HCT116 (cell line): ENCODE measurements around the gene PRMT7. TPM values are rescaled to one million over a fixed set of nuclear protein-coding genes. Genes with fewer than 3 reads are reported as not detected.
A peak's percentile ranks its signal among the peaks of the same experiment; 100 is the strongest.

Experiments
- ATAC-seq: fragments of 200-7000 bp; cut with Tn5 transposase; 2 replicates; pipeline ENCODE4 v1.9.1; 2020; ENCODE audit warnings: mild to moderate bottlenecking, moderate library complexity
- BruUV-seq: library from RNA; stranded (reverse); fragments of 400-500 nt; replicated peaks from 2 replicates; lab custom pipeline; 2021; lab: Mats Ljungman, UMichigan
- CTCF ChIA-PET: fragments of 300-600 bp; sonication (Branson Sonifier 250); formaldehyde crosslinking; loops from one replicate; lab custom pipeline; 2021; ENCODE audit warnings: antibody characterized with exemption; lab: Charles Lee
- POLR2A ChIA-PET: fragments of 300-600, 350-600 bp; sonication (Branson Sonifier 250); formaldehyde crosslinking; loops from one replicate; lab custom pipeline; 2021; ENCODE audit warnings: antibody characterized with exemption; lab: Charles Lee
- RAD21 ChIA-PET, 2 experiments: fragments of 300-600 bp; sonication (Branson Sonifier 250); formaldehyde crosslinking; loops; one replicate each; lab custom pipeline; 2023; ENCODE audit warnings: low total read pairs in 2 of 2; ENCODE audit not compliant: uncharacterized antibody in 2 of 2, unreplicated experiment in 2 of 2, low non-redundant PET in 1 of 2; lab: Charles Lee
- DNase-seq: peaks from one replicate; pipeline ENCODE4 v3.0.0-alpha.2; 2010; ENCODE audit warnings: low read depth, low spot score
- H2AFZ ChIP-seq: fragments of 200-600 bp; shearing (Covaris generic), sonication (generic); 2 replicates; pipeline ENCODE4 v1.6.1; 2017; ENCODE audit warnings: low read depth, mixed run types, mixed read lengths, antibody characterized with exemption, low read length; ENCODE audit not compliant: poor library complexity, severe bottlenecking
- H3K27ac ChIP-seq: 2 replicates; pipeline ENCODE4 v1.5.1; 2012; ENCODE audit warnings: low read depth, low read length
- H3K27me3 ChIP-seq: fragments of 200-600 bp; sonication (generic); 2 replicates; pipeline ENCODE4 v1.6.1; 2016; ENCODE audit warnings: mixed run types, low read length, mixed read lengths; ENCODE audit not compliant: insufficient read depth
- H3K36me3 ChIP-seq, 2 experiments: fragments of 200-500 bp in 1 of 2; fragments of 200-600 bp in 1 of 2; sonication (Bioruptor generic) in 1 of 2; sonication (generic) in 1 of 2; 2 replicates each; pipeline versions ENCODE4 v1.5.1 to v1.6.1; 2014 to 2016; ENCODE audit warnings: low read length in 2 of 2, inconsistent platforms in 1 of 2, mixed read lengths in 1 of 2, mixed run types in 1 of 2; ENCODE audit not compliant: insufficient read depth in 2 of 2, control insufficient read depth in 1 of 2
- H3K4me1 ChIP-seq, 2 experiments: fragments of 200-600 bp in 1 of 2; sonication (generic) in 1 of 2; 2 replicates each; pipeline versions ENCODE4 v1.5.1 to v1.6.1; 2012 to 2017; ENCODE audit warnings: low read length in 2 of 2, inconsistent platforms in 1 of 2, mild to moderate bottlenecking in 1 of 2, mixed read lengths in 1 of 2, mixed run types in 1 of 2, moderate library complexity in 1 of 2; ENCODE audit not compliant: insufficient read depth in 2 of 2, control insufficient read depth in 1 of 2
- H3K4me2 ChIP-seq: fragments of 200-600 bp; sonication (generic); 2 replicates; pipeline ENCODE4 v1.6.1; 2017; ENCODE audit warnings: mixed run types, low read length, mixed read lengths
- H3K4me3 ChIP-seq, 2 experiments: fragments of 200-600 bp in 1 of 2; sonication (generic) in 1 of 2; replicated peaks in 1 of 2; 2 replicates each; pipeline ENCODE4 v1.5.1; 2011 to 2016; ENCODE audit warnings: low read length in 2 of 2, control low read depth in 1 of 2, low read depth in 1 of 2, mild to moderate bottlenecking in 1 of 2, mixed read lengths in 1 of 2, mixed run types in 1 of 2
- H3K79me2 ChIP-seq: fragments of 200-600 bp; sonication (generic); 2 replicates; pipeline ENCODE4 v1.6.1; 2017; ENCODE audit warnings: mild to moderate bottlenecking, mixed run types, low read length, moderate library complexity, mixed read lengths; ENCODE audit not compliant: insufficient read depth
- H3K9ac ChIP-seq: fragments of 200-600 bp; sonication (generic); 2 replicates; pipeline ENCODE4 v1.6.1; 2016; ENCODE audit warnings: low read length, mixed read lengths
- H3K9me2 ChIP-seq: fragments of 200-600 bp; sonication (generic), shearing (Covaris generic); 2 replicates; pipeline ENCODE4 v1.6.1; 2017; ENCODE audit warnings: mixed run types, mild to moderate bottlenecking, moderate library complexity; ENCODE audit not compliant: insufficient read depth
- H3K9me3 ChIP-seq, 2 experiments: fragments of 200-500 bp in 1 of 2; fragments of 200-600 bp in 1 of 2; sonication (Bioruptor generic) in 1 of 2; sonication (generic) in 1 of 2; 2 replicates each; pipeline ENCODE4 v1.6.1; 2014 to 2017; ENCODE audit warnings: low read length in 2 of 2, mixed read lengths in 2 of 2, inconsistent platforms in 1 of 2, low read depth in 1 of 2, mild to moderate bottlenecking in 1 of 2, mixed run types in 1 of 2, moderate library complexity in 1 of 2; ENCODE audit not compliant: control insufficient read depth in 1 of 2, insufficient read depth in 1 of 2
- H4K20me1 ChIP-seq: fragments of 200-600 bp; sonication (generic), shearing (Covaris generic); 2 replicates; pipeline ENCODE4 v1.6.1; 2017; ENCODE audit warnings: mixed run types, mild to moderate bottlenecking, moderate library complexity; ENCODE audit not compliant: insufficient read depth
- CBX3 ChIP-seq: IDR thresholded peaks from 2 replicates; pipeline ENCODE4 v1.6.1; 2012; ENCODE audit warnings: low read depth
- EGR1 ChIP-seq: IDR thresholded peaks from 2 replicates; pipeline ENCODE4 v1.6.1; 2012; ENCODE audit warnings: low read depth
- FOSL1 ChIP-seq: IDR thresholded peaks from 2 replicates; pipeline ENCODE4 v1.6.1; 2012; ENCODE audit warnings: low read depth
- JUND ChIP-seq: IDR thresholded peaks from 2 replicates; pipeline ENCODE4 v1.6.1; 2012
- POLR2AphosphoS5 ChIP-seq: IDR thresholded peaks from 2 replicates; pipeline ENCODE4 v1.6.1; 2011; ENCODE audit warnings: mild to moderate bottlenecking, low read depth, low read length, moderate library complexity
- SP1 ChIP-seq: IDR thresholded peaks from 2 replicates; pipeline ENCODE4 v1.6.1; 2012; ENCODE audit warnings: low read depth
- TCF7L2 ChIP-seq: IDR thresholded peaks from 2 replicates; pipeline ENCODE4 v1.7.0; 2011; ENCODE audit warnings: borderline replicate concordance, inconsistent platforms; ENCODE audit not compliant: insufficient read depth, insufficient read length; ENCODE audit errors: extremely low read depth
- YY1 ChIP-seq: IDR thresholded peaks from 2 replicates; pipeline ENCODE4 v1.6.1; 2011; ENCODE audit warnings: low read length, low read depth, moderate library complexity, mild to moderate bottlenecking; ENCODE audit not compliant: insufficient replicate concordance; ENCODE audit errors: extremely low read depth
- ZNF274 ChIP-seq: fragments of 200-500 bp; sonication (Bioruptor generic); IDR thresholded peaks from 2 replicates; pipeline ENCODE4 v1.6.1; 2014; ENCODE audit warnings: mild to moderate bottlenecking, low read depth, low read length, inconsistent platforms
- intact Hi-C: fragments of 100-400 bp; cut with micrococcal nuclease; formaldehyde crosslinking; loops from 2 replicates; pipeline ENCODE4 v1.10.0; 2022
- total RNA-seq: library from RNA; stranded (reverse); gene quantifications from one replicate; pipeline ENCODE4 v1.2.1, GENCODE V29; 2021; ENCODE audit not compliant: unreplicated experiment
- TF ChIP-seq, protein P1 (sequence below), 3 experiments: fragments of 200-600 bp in 1 of 3; sonication (generic) in 1 of 3; IDR thresholded peaks in 2 of 3; conservative IDR thresholded peaks in 1 of 3; 2 replicates each; pipeline ENCODE4 v1.5.1; 2012 to 2017; ENCODE audit warnings: low read depth in 2 of 3, low read length in 2 of 3, antibody characterized with exemption in 1 of 3, borderline replicate concordance in 1 of 3, control low read depth in 1 of 3, mild to moderate bottlenecking in 1 of 3, mixed read lengths in 1 of 3, mixed run types in 1 of 3, moderate library complexity in 1 of 3; ENCODE audit not compliant: insufficient read depth in 1 of 3
- TF ChIP-seq, protein P2 (sequence below): IDR thresholded peaks from 2 replicates; pipeline ENCODE4 v1.6.1; 2012; ENCODE audit warnings: low read depth

The PRMT7 gene
- total RNA-seq, 1 experiment from 2014 or later = 34.4 TPM

DNA sequence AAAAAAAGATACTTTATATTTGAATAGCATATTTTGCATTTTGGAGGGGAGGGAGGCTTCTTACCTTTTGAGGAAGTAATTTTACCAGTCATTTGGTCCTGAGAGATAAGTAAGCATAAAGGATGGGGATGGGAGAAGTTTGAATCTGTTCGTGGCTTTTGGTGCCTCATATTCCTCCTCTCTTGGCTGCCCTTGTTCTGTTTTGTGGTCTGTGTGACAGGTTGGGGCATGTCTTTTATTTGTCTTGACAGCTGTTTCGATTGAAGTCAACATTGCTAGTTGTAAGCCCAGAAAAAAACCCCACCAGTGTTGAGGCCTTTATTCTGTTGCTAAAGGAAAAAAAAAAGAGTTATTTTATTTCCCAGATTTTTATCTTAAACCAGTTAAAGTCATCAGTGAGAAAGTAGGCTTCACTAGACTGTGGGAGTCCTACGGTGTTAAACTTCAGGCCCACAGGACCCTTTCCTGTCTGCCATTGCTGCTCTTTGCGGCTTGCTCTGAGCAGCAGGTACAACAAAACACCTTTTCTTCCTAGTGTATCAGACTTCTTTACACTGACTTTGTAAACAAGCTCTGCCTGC lies 35.1 kb upstream of the PRMT7 start:
- TSS peak; percentile 32 for BruUV-seq
- ChIA-PET CTCF (no interaction called here), POLR2A (no interaction called here)
- no peak for DNase-seq
- Histone ChIP-seq H4K20me1 (peaks cover 2% of the 10 kb centered on the region; the same call in 1 of the 2 replicates), H3K9me3 (no peaks in the 10 kb centered on the region), H3K9me2 (no peaks in the 10 kb centered on the region), H3K4me2 (no peak overlapping the region), H3K4me1 (no peaks in the 10 kb centered on the region), H3K79me2 (peaks cover 61% of the 10 kb centered on the region), H2AFZ (no peak overlapping the region)
- intact Hi-C loops = no loop called here
- TF ChIP-seq CBX3 (no peak), SP1 (no peak), YY1 (no peak), TCF7L2 (no peak), FOSL1 (no peak)
- TF ChIP-seq, protein P1, sequence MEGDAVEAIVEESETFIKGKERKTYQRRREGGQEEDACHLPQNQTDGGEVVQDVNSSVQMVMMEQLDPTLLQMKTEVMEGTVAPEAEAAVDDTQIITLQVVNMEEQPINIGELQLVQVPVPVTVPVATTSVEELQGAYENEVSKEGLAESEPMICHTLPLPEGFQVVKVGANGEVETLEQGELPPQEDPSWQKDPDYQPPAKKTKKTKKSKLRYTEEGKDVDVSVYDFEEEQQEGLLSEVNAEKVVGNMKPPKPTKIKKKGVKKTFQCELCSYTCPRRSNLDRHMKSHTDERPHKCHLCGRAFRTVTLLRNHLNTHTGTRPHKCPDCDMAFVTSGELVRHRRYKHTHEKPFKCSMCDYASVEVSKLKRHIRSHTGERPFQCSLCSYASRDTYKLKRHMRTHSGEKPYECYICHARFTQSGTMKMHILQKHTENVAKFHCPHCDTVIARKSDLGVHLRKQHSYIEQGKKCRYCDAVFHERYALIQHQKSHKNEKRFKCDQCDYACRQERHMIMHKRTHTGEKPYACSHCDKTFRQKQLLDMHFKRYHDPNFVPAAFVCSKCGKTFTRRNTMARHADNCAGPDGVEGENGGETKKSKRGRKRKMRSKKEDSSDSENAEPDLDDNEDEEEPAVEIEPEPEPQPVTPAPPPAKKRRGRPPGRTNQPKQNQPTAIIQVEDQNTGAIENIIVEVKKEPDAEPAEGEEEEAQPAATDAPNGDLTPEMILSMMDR (IDR thresholded peaks at IDR 0.05 in 2 of 3, conservative IDR thresholded peaks at IDR 0.05 in 1 of 3; ENCODE audit: borderline replicate concordance in 1 of 3, insufficient read depth in 1 of 3, low read depth in 2 of 3, low read length in 2 of 3) = no peak
- TF ChIP-seq, all 23 proteins: peak for 0
- Histone ChIP-seq H3K36me3 (peaks cover 0 to 13% of the 10 kb centered on the region in 2 experiments; a peak in 2 of 4 replicates), H3K27me3 (no peaks in the 10 kb centered on the region), H3K27ac (peak overlapping the region; percentile 32; the same call in 1 of the 2 replicates), H3K9ac (no peak overlapping the region), H3K4me3 (no peak overlapping the region)
- ATAC-seq = no peak
- RAD21 ChIA-PET = no interaction called here

DNA sequence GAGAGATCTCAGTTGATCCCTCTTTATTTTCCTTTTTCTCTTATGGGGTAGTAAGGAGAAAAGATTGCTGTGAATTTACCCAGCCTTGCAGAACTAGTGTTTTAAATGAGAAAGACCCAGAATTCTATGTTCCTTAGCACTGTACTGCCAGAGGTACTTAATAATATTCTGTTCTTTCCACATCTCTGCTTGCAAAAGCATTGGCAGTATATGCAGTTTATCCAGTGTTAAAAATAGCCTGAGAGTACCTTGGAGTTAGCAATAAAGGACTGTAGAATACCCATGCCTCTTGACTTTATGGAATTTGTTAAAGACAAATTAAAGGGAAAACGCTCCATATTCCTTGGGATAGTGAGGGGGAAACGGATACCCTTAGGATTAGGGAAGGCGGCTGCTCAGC lies 34.6 kb upstream of the PRMT7 start:
- ATAC-seq (no peak), DNase-seq (no peak)
- H3K4me2 ChIP-seq = no peak overlapping the region
- no peaks in the 10 kb centered on the region for H3K4me1 ChIP-seq
- CTCF ChIA-PET = interaction anchor here (1.3 kb wide), 1 partner anchor 12 kb away, joined by 4 read pairs; the partner anchor contains the start of gene SLC7A6
- no peaks in the 10 kb centered on the region for H3K9me2 ChIP-seq
- H3K9me3 ChIP-seq = no peaks in the 10 kb centered on the region
- peaks cover 60% of the 10 kb centered on the region for H3K79me2 ChIP-seq
- POLR2A ChIA-PET = no interaction called here
- no peak overlapping the region for H3K9ac ChIP-seq
- H4K20me1 ChIP-seq = no peaks in the 10 kb centered on the region
- no peaks in the 10 kb centered on the region for H3K27me3 ChIP-seq
- H3K27ac ChIP-seq = no peak overlapping the region; the same call in 1 of the 2 replicates
- H3K36me3 ChIP-seq = peaks cover 0 to 16% of the 10 kb centered on the region in 2 experiments; a peak in 2 of 4 replicates
- H2AFZ ChIP-seq = no peak overlapping the region
- RAD21 ChIA-PET = no interaction called here
- no peak overlapping the region for H3K4me3 ChIP-seq
- BruUV-seq = no TSS peak
- intact Hi-C loops = no loop called here
- no peak for TF ChIP-seq JUND
- TF ChIP-seq TCF7L2 = no peak
- no peak for TF ChIP-seq POLR2AphosphoS5
- TF ChIP-seq SP1 = no peak
- no peak for TF ChIP-seq EGR1
- no peak for TF ChIP-seq ZNF274
- TF ChIP-seq, protein P2, sequence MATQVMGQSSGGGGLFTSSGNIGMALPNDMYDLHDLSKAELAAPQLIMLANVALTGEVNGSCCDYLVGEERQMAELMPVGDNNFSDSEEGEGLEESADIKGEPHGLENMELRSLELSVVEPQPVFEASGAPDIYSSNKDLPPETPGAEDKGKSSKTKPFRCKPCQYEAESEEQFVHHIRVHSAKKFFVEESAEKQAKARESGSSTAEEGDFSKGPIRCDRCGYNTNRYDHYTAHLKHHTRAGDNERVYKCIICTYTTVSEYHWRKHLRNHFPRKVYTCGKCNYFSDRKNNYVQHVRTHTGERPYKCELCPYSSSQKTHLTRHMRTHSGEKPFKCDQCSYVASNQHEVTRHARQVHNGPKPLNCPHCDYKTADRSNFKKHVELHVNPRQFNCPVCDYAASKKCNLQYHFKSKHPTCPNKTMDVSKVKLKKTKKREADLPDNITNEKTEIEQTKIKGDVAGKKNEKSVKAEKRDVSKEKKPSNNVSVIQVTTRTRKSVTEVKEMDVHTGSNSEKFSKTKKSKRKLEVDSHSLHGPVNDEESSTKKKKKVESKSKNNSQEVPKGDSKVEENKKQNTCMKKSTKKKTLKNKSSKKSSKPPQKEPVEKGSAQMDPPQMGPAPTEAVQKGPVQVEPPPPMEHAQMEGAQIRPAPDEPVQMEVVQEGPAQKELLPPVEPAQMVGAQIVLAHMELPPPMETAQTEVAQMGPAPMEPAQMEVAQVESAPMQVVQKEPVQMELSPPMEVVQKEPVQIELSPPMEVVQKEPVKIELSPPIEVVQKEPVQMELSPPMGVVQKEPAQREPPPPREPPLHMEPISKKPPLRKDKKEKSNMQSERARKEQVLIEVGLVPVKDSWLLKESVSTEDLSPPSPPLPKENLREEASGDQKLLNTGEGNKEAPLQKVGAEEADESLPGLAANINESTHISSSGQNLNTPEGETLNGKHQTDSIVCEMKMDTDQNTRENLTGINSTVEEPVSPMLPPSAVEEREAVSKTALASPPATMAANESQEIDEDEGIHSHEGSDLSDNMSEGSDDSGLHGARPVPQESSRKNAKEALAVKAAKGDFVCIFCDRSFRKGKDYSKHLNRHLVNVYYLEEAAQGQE = no peak
